Activated CD8-positive, alpha-beta T cell treated with anti-CD3 and anti-CD28 coated beads for 36 hours (primary cell): ENCODE measurements around the gene PVRIG. TPM values are rescaled to one million over a fixed set of nuclear protein-coding genes. Genes with fewer than 3 reads are reported as not detected.
"Not testable (repeated sequence)": the region's sequence is repeated elsewhere in the genome, so short reads cannot be mapped to it uniquely, and the experiment has no call there.

Experiments used
- ATAC-seq: fragments of 200-7000 bp; cut with Tn5 transposase; one replicate; pipeline ENCODE4 v1.10.0; 2021; ENCODE audit warnings: mild to moderate bottlenecking, moderate library complexity
- CTCF ChIA-PET: fragments of 350-600 bp; sonication (Branson Sonifier 250); formaldehyde crosslinking; loops from one replicate; lab custom pipeline; 2021; ENCODE audit warnings: antibody characterized with exemption; lab: Charles Lee
- POLR2A ChIA-PET: fragments of 350-600 bp; sonication (Branson Sonifier 250); formaldehyde crosslinking; loops from one replicate; lab custom pipeline; 2021; ENCODE audit warnings: antibody characterized with exemption; lab: Charles Lee
- DNase-seq: peaks from one replicate; pipeline ENCODE4 v3.0.0-alpha.2; 2020
- H3K27ac Mint-ChIP-seq: one replicate; pipeline ENCODE4 v1.8.0; 2021; ENCODE audit warnings: mild to moderate bottlenecking, mixed read lengths
- H3K27me3 Mint-ChIP-seq: one replicate; pipeline ENCODE4 v1.8.0; 2021; ENCODE audit warnings: mixed read lengths
- H3K36me3 Mint-ChIP-seq: one replicate; pipeline ENCODE4 v1.8.0; 2021; ENCODE audit warnings: low read depth, mixed read lengths
- H3K4me1 Mint-ChIP-seq: one replicate; pipeline ENCODE4 v1.8.0; 2021; ENCODE audit warnings: low read depth, mixed read lengths
- H3K4me3 Mint-ChIP-seq: one replicate; pipeline ENCODE4 v1.8.0; 2021; ENCODE audit warnings: mild to moderate bottlenecking, moderate library complexity, mixed read lengths
- H3K9me3 Mint-ChIP-seq: one replicate; pipeline ENCODE4 v1.8.0; 2021; ENCODE audit warnings: mixed read lengths
- CTCF ChIP-seq: fragments of 200-600 bp; IDR thresholded peaks from one replicate; pipeline ENCODE4 v1.8.0; 2022; ENCODE audit warnings: antibody characterized with exemption, mild to moderate bottlenecking
- intact Hi-C: fragments of 100-400 bp; cut with micrococcal nuclease; formaldehyde crosslinking; loops from one replicate; pipeline ENCODE4 v1.10.0; 2022
- total RNA-seq, 2 experiments: library from RNA; stranded (reverse); gene quantifications; one replicate each; pipeline ENCODE4 v1.2.3, GENCODE V29; 2021

PVRIG gene
- total RNA-seq, 2 experiments from 2014 or later: 29.8 to 30.2 TPM

DNA sequence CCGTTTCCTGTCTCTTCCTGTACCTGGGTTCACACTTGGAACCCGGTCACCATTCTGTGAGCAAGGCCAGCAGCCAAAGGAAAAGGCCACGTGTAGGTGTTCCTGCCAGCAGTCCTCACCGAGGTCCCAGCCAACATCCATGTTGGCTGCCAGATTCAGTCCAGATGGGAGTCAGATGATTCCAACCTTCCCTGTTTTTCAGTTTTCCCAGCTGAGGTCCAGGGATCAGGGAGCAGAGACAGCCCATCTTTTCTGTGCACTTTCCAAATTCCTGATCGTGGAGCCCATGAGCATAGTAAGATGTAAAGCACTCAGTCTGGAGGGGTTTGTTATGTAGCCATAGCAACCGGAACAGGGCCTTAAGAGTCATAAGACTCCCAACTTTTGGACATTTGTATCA is 3.9 kb upstream of the PVRIG start:
- DNase-seq: no peak
- H3K27ac Mint-ChIP-seq: peak overlapping the region; percentile 44
- ChIA-PET CTCF (interaction anchor here (0.8 to 3.5 kb wide), 5 partner anchors 21 to 83 kb away, joined by 3 to 36 read pairs (median 13); no protein-coding TSS in a partner anchor), POLR2A (no interaction called here)
- intact Hi-C loops: no loop called here
- no peak for ATAC-seq
- H3K4me3 Mint-ChIP-seq: no peak overlapping the region
- TF ChIP-seq CTCF: no peak
- H3K36me3 Mint-ChIP-seq: peaks cover 23% of the 10 kb centered on the region
- no peaks in the 10 kb centered on the region for H3K9me3 Mint-ChIP-seq
- no peaks in the 10 kb centered on the region for H3K27me3 Mint-ChIP-seq
- H3K4me1 Mint-ChIP-seq: peaks cover 57% of the 10 kb centered on the region

- peak; percentile 33 for TF ChIP-seq CTCF
- Mint-ChIP-seq H3K36me3 (peaks cover 43% of the 10 kb centered on the region), H3K4me1 (peaks cover 49% of the 10 kb centered on the region), H3K27ac (peak overlapping the region; percentile 88), H3K4me3 (peak overlapping the region; percentile 56)
- ChIA-PET POLR2A (interaction anchor here (0.6 to 1.3 kb wide), 2 partner anchors 42 to 91 kb away, joined by 4 to 5 read pairs; partner anchors contain the start of gene MBLAC1), CTCF (interaction anchor here (0.7 to 3.5 kb wide), 18 partner anchors 9 to 85 kb away, joined by 3 to 36 read pairs (median 4); partner anchors contain the start of gene GAL3ST4)
- intact Hi-C loops, H3K9me3 Mint-ChIP-seq, H3K27me3 Mint-ChIP-seq: not testable (repeated sequence)
- DNase-seq (peak; percentile 93), ATAC-seq (peak; percentile 2)
Measured at GRCh38 chr7:100217934-100218333, 1.8 kb upstream of the PVRIG start.

DNA sequence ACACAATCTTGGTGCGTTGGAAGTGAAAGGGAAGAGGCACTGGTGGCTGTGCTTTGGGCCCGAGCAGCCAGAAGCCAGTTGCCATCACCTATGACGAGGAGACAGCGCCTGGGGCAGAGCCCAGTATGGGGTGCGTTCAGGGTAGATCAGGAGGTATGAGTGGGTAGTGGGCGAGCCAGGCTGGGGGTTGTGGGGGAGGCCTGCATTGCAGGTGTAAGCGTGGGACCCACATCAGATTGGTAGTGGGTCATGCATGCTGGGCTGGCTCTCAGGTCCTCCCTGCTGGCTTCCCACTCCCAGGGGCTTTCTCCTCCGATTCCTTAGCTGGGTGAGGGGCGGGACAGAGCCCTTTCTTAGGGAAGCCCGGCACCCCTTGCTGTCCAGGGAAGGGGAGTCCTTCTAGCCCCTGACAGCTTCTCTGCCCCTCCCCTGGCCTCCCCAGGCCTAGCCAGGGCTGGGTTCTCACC is 445 bp upstream of the PVRIG start:
- peak overlapping the region; percentile 97 for H3K4me3 Mint-ChIP-seq
- CTCF ChIA-PET: interaction anchor here (1.6 to 3.5 kb wide), 5 partner anchors 30 to 89 kb away, joined by 3 to 36 read pairs (median 6); partner anchors contain the start of genes GPC2 and STAG3
- DNase-seq: peak; percentile 59
- H3K27me3 Mint-ChIP-seq: no peaks in the 10 kb centered on the region
- no peaks in the 10 kb centered on the region for H3K9me3 Mint-ChIP-seq
- H3K4me1 Mint-ChIP-seq: peaks cover 50% of the 10 kb centered on the region
- H3K27ac Mint-ChIP-seq: peak overlapping the region; percentile 99
- POLR2A ChIA-PET: interaction anchor here (0.8 to 3.4 kb wide), 6 partner anchors 10 to 364 kb away, joined by 3 to 28 read pairs (median 6); no protein-coding TSS in a partner anchor
- H3K36me3 Mint-ChIP-seq: peaks cover 56% of the 10 kb centered on the region
- TF ChIP-seq CTCF: no peak
- intact Hi-C loops: no loop called here
- ATAC-seq: peak; percentile 3

DNA sequence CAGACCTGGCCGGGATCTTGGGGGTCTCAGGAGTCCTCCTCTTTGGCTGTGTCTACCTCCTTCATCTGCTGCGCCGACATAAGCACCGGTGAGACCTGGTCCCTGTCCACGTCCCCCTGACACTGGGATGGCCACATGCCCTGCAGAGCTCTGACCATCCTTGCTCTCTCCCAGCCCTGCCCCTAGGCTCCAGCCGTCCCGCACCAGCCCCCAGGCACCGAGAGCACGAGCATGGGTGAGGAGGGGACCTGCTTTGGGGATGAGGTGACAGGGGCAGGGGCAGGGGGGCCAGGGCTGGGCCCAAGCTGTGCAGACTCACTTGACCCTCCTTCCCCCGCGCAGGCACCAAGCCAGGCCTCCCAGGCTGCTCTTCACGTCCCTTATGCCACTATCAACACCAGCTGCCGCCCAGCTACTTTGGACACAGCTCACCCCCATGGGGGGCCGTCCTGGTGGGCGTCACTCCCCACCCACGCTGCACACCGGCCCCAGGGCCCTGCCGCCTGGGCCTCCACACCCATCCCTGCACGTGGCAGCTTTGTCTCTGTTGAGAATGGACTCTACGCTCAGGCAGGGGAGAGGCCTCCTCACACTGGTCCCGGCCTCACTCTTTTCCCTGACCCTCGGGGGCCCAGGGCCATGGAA is 959 bp downstream of the PVRIG start:
- H3K27ac Mint-ChIP-seq: peak overlapping the region; percentile 99
- no peak for TF ChIP-seq CTCF
- peaks cover 69% of the 10 kb centered on the region for H3K36me3 Mint-ChIP-seq
- H3K9me3 Mint-ChIP-seq: no peaks in the 10 kb centered on the region
- ATAC-seq (peak; percentile 1), DNase-seq (no peak)
- CTCF ChIA-PET: interaction anchor here (0.5 to 2.2 kb wide), 6 partner anchors 31 to 187 kb away, joined by 3 to 9 read pairs (median 6); partner anchors contain the start of genes GPC2 and STAG3
- peaks cover 50% of the 10 kb centered on the region for H3K4me1 Mint-ChIP-seq
- intact Hi-C loops: no loop called here
- peak overlapping the region; percentile 97 for H3K4me3 Mint-ChIP-seq
- POLR2A ChIA-PET: interaction anchor here (0.6 to 3.4 kb wide), 10 partner anchors 9 to 363 kb away, joined by 3 to 28 read pairs (median 4); partner anchors contain the start of gene MBLAC1
- H3K27me3 Mint-ChIP-seq: no peaks in the 10 kb centered on the region
